Measurements from ENCODE around the gene CYB561A3. TPM values are rescaled to one million over a fixed set of nuclear protein-coding genes. Genes with fewer than 3 reads are reported as not detected.

CYB561A3 gene
- total RNA-seq, 2 donors from 2014 or later, result 28.9 to 33.6 TPM

- peak; percentile 54 for DNase-seq (ENCODE audit: low spot score)
- intact Hi-C loops (cut with DNase I), result no loop called here
These were observed 11.8 kb downstream of the CYB561A3 start for GRCh38 chr11:61349916-61350315.

- DNase-seq (ENCODE audit: low spot score), result peak; percentile 68
- intact Hi-C loops (cut with DNase I), result no loop called here
These were observed 12.4 kb downstream of the CYB561A3 start for GRCh38 chr11:61349189-61349751.

GRCh38 chr11:61347916-61348461 lies 13.7 kb downstream of the CYB561A3 start:
- intact Hi-C loops (cut with DNase I), result no loop called here
- DNase-seq (ENCODE audit: low spot score), result peak; percentile 83

GRCh38 chr11:61345954-61346843 lies 15.5 kb downstream of the CYB561A3 start:
- intact Hi-C loops (cut with DNase I), result no loop called here

GRCh38 chr11:61345170-61345610 lies 16.5 kb downstream of the CYB561A3 start:
- DNase-seq (ENCODE audit: low spot score), result peak; percentile 77
- intact Hi-C loops (cut with DNase I), result no loop called here

More at GRCh38 chr11:61345954-61346843, 15.5 kb downstream of the CYB561A3 start:
- peak; percentile 70 for DNase-seq (ENCODE audit: low spot score)

- intact Hi-C loops (cut with DNase I), result no loop called here
- peak; percentile 64 for DNase-seq (ENCODE audit: low spot score)
These were observed 17.6 kb downstream of the CYB561A3 start for GRCh38 chr11:61343792-61344745.

- DNase-seq (ENCODE audit: low spot score), result no peak
- intact Hi-C loops (cut with DNase I), result no loop called here
These were observed 19.4 kb downstream of the CYB561A3 start for GRCh38 chr11:61342207-61342803.

- DNase-seq (ENCODE audit: low spot score), result peak; percentile 58
- intact Hi-C loops (cut with DNase I), result no loop called here
These were observed 20.0 kb downstream of the CYB561A3 start for GRCh38 chr11:61341706-61342105.

- intact Hi-C loops (cut with DNase I), result no loop called here
- no peak for DNase-seq (ENCODE audit: low spot score)
These were observed 20.7 kb downstream of the CYB561A3 start for GRCh38 chr11:61340979-61341378.

GRCh38 chr11:61339490-61339878 lies 22.2 kb downstream of the CYB561A3 start:
- intact Hi-C loops (cut with DNase I), result loop anchor here in 1 of 2 donors (2.0 kb wide), 1 partner anchor 45 kb away; no protein-coding TSS in a partner anchor
- DNase-seq (ENCODE audit: low spot score), result peak; percentile 30

GRCh38 chr11:61338783-61339489 lies 22.7 kb downstream of the CYB561A3 start:
- DNase-seq (ENCODE audit: low spot score), result peak; percentile 82
- intact Hi-C loops (cut with DNase I), result loop anchor here in 1 of 2 donors (2.0 kb wide), 1 partner anchor 46 kb away; no protein-coding TSS in a partner anchor

GRCh38 chr11:61337706-61338470 lies 23.8 kb downstream of the CYB561A3 start:
- intact Hi-C loops (cut with DNase I), result loop anchor here (2.0 kb wide), 1 partner anchor 47 kb away; no protein-coding TSS in a partner anchor
- peak; percentile 68 for DNase-seq (ENCODE audit: low spot score)

- intact Hi-C loops (cut with DNase I), result loop anchor here in 1 of 2 donors (2.0 kb wide), 1 partner anchor 48 kb away; no protein-coding TSS in a partner anchor
- DNase-seq (ENCODE audit: low spot score), result peak; percentile 92
These were observed 25.3 kb downstream of the CYB561A3 start for GRCh38 chr11:61336171-61336935.

- intact Hi-C loops (cut with DNase I), result no loop called here
- DNase-seq (ENCODE audit: low spot score), result peak; percentile 35
These were observed 26.3 kb downstream of the CYB561A3 start for GRCh38 chr11:61335355-61335710.

- intact Hi-C loops (cut with DNase I), result no loop called here
- DNase-seq (ENCODE audit: low spot score), result no peak
These were observed 27.0 kb downstream of the CYB561A3 start for GRCh38 chr11:61334434-61335354.
